DOHH2 (cell line): ENCODE data around the gene DGKZ.

Source experiments
- H3F3A ChIP-seq: fragments of 200-600 bp; sonication (generic), shearing (Covaris generic); 2 replicates; pipeline ENCODE4 v1.6.0; 2016; ENCODE audit warnings: antibody characterized with exemption, mild to moderate bottlenecking; ENCODE audit not compliant: control insufficient read depth, insufficient read depth
- H3K27ac ChIP-seq: fragments of 200-600 bp; sonication (generic); 2 replicates; pipeline ENCODE4 v1.5.1; 2014; ENCODE audit warnings: low read depth, mild to moderate bottlenecking, low read length, moderate library complexity
- H3K27me3 ChIP-seq: fragments of 200-600 bp; sonication (generic); 2 replicates; pipeline ENCODE4 v1.6.1; 2014; ENCODE audit warnings: mild to moderate bottlenecking, low read length, mixed read lengths; ENCODE audit not compliant: control insufficient read depth
- H3K36me3 ChIP-seq: fragments of 200-600 bp; sonication (generic); 2 replicates; pipeline ENCODE4 v1.6.1; 2014; ENCODE audit warnings: mild to moderate bottlenecking, low read length, moderate library complexity, mixed read lengths; ENCODE audit not compliant: control insufficient read depth
- H3K4me1 ChIP-seq: fragments of 200-600 bp; sonication (generic); 2 replicates; pipeline ENCODE4 v1.6.1; 2014; ENCODE audit warnings: mild to moderate bottlenecking, low read length, mixed read lengths; ENCODE audit not compliant: control insufficient read depth
- H3K4me2 ChIP-seq: fragments of 200-600 bp; sonication (generic); 2 replicates; pipeline ENCODE4 v1.6.0; 2014; ENCODE audit warnings: mild to moderate bottlenecking, low read length, moderate library complexity
- H3K4me3 ChIP-seq: fragments of 200-600 bp; sonication (generic); 2 replicates; pipeline ENCODE4 v1.5.1; 2014; ENCODE audit warnings: mild to moderate bottlenecking, low read length, mixed read lengths
- H3K79me2 ChIP-seq: fragments of 200-600 bp; sonication (generic); 2 replicates; pipeline ENCODE4 v1.6.1; 2014; ENCODE audit warnings: mild to moderate bottlenecking, low read length, mixed read lengths; ENCODE audit not compliant: control insufficient read depth
- H3K9me2 ChIP-seq: fragments of 200-600 bp; sonication (generic); replicated peaks from 2 replicates; pipeline ENCODE4 v1.6.1; 2014; ENCODE audit warnings: mild to moderate bottlenecking, low read length, mixed read lengths; ENCODE audit not compliant: control insufficient read depth
- H3K9me3 ChIP-seq: fragments of 200-600 bp; sonication (generic); 2 replicates; pipeline ENCODE4 v1.6.1; 2014; ENCODE audit warnings: antibody characterized with exemption, low read length, mixed read lengths; ENCODE audit not compliant: control insufficient read depth, insufficient read depth
- H4K20me1 ChIP-seq: fragments of 200-600 bp; sonication (generic); 2 replicates; pipeline ENCODE4 v1.6.0; 2014; ENCODE audit warnings: low read depth, mild to moderate bottlenecking, antibody characterized with exemption, low read length, moderate library complexity; ENCODE audit not compliant: control insufficient read depth, insufficient read depth
- EZH2phosphoT487 ChIP-seq: fragments of 200-600 bp; sonication (generic); IDR thresholded peaks from 2 replicates; pipeline ENCODE4 v1.6.1; 2017; ENCODE audit warnings: borderline replicate concordance, mild to moderate bottlenecking, antibody characterized with exemption, low read length, moderate library complexity, mixed read lengths
- TF ChIP-seq, protein P1 (sequence below): fragments of 200-600 bp; sonication (generic); IDR thresholded peaks from one replicate; pipeline ENCODE4 v1.5.1; 2014; ENCODE audit warnings: antibody characterized with exemption, mild to moderate bottlenecking, low read depth, low read length; ENCODE audit not compliant: poor library complexity, severe bottlenecking

Gene DGKZ

DNA sequence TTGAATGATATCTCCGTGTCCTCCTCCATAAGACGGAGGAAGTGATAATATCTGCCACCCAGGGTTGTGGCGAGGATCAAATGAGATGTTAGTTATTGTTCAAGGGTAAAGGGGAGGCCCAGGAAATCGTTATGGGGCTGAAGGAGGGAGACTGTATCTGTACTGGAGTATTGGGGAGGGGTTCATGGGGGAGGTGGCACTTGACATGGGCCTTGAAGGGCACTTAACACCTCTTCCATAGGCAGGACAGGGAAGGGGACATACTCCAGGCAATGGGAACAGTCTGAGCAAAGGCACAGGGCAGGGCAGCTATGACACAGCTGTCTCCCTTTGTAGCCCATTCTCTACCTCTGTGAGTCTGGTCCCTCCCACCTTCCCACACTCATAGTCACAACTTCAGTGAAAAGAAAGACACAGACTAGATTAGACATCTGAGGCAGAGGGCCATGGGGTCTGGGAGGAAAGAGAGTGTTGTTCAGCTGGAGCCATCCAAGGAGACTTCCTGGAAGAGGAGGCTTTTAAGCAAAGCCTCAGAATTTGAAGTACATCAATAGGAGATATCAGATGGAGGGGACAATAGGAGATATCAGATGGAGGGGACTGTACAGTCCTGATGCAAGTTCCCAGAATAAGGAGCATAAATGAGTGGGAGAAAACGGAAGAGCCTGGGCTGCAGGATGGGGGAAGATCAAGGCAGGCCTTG is 15.8 kb upstream of the DGKZ start:
- H3K36me3 ChIP-seq: no peaks in the 10 kb centered on the region
- H3K27me3 ChIP-seq: peaks cover 76% of the 10 kb centered on the region
- no peaks in the 10 kb centered on the region for H3K9me3 ChIP-seq
- H4K20me1 ChIP-seq: no peaks in the 10 kb centered on the region; the same call in 1 of the 2 replicates
- no peak overlapping the region for H3K4me3 ChIP-seq
- H3K4me2 ChIP-seq: no peak overlapping the region
- TF ChIP-seq EZH2phosphoT487: no peak
- TF ChIP-seq, protein P1, sequence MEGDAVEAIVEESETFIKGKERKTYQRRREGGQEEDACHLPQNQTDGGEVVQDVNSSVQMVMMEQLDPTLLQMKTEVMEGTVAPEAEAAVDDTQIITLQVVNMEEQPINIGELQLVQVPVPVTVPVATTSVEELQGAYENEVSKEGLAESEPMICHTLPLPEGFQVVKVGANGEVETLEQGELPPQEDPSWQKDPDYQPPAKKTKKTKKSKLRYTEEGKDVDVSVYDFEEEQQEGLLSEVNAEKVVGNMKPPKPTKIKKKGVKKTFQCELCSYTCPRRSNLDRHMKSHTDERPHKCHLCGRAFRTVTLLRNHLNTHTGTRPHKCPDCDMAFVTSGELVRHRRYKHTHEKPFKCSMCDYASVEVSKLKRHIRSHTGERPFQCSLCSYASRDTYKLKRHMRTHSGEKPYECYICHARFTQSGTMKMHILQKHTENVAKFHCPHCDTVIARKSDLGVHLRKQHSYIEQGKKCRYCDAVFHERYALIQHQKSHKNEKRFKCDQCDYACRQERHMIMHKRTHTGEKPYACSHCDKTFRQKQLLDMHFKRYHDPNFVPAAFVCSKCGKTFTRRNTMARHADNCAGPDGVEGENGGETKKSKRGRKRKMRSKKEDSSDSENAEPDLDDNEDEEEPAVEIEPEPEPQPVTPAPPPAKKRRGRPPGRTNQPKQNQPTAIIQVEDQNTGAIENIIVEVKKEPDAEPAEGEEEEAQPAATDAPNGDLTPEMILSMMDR: no peak
- peaks cover 13% of the 10 kb centered on the region for H3K4me1 ChIP-seq
- no peaks in the 10 kb centered on the region for H3K9me2 ChIP-seq
- H3K79me2 ChIP-seq: no peaks in the 10 kb centered on the region
- no peaks in the 10 kb centered on the region for H3F3A ChIP-seq
- H3K27ac ChIP-seq: no peak overlapping the region

DNA sequence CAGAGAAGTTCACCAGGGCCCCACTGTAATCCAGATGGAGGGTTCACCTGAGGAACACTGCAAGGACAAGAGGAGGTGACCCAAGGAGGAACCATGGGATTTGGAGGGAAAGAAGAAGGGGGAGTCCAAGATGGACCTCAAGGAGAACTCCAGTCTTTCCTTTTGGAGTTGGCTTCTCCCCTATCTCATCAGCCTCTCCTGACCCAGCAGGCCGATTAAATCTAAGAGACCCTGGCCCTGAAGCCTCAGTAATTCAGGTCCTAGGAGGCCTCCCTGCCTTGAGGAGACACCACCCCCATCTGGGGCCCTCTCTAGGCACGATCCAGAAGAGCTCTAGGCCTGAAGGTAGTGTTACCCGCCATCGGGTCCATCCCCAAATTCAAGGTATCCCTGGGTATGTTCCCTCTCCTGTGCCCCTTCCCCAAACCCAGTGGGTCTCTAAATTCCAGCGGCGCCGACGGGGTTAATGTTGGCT is 15.1 kb upstream of the DGKZ start:
- no peaks in the 10 kb centered on the region for H3K9me3 ChIP-seq
- TF ChIP-seq EZH2phosphoT487: no peak
- TF ChIP-seq, protein P1: no peak
- H3K27ac ChIP-seq: no peak overlapping the region
- H3K79me2 ChIP-seq: no peaks in the 10 kb centered on the region
- H3K4me1 ChIP-seq: peaks cover 13% of the 10 kb centered on the region
- no peaks in the 10 kb centered on the region for H3K9me2 ChIP-seq
- no peaks in the 10 kb centered on the region for H3K36me3 ChIP-seq
- H4K20me1 ChIP-seq: no peaks in the 10 kb centered on the region; the same call in 1 of the 2 replicates
- H3F3A ChIP-seq: no peaks in the 10 kb centered on the region
- H3K4me3 ChIP-seq: no peak overlapping the region
- H3K27me3 ChIP-seq: peaks cover 72% of the 10 kb centered on the region
- peak overlapping the region; percentile 41 for H3K4me2 ChIP-seq

DNA sequence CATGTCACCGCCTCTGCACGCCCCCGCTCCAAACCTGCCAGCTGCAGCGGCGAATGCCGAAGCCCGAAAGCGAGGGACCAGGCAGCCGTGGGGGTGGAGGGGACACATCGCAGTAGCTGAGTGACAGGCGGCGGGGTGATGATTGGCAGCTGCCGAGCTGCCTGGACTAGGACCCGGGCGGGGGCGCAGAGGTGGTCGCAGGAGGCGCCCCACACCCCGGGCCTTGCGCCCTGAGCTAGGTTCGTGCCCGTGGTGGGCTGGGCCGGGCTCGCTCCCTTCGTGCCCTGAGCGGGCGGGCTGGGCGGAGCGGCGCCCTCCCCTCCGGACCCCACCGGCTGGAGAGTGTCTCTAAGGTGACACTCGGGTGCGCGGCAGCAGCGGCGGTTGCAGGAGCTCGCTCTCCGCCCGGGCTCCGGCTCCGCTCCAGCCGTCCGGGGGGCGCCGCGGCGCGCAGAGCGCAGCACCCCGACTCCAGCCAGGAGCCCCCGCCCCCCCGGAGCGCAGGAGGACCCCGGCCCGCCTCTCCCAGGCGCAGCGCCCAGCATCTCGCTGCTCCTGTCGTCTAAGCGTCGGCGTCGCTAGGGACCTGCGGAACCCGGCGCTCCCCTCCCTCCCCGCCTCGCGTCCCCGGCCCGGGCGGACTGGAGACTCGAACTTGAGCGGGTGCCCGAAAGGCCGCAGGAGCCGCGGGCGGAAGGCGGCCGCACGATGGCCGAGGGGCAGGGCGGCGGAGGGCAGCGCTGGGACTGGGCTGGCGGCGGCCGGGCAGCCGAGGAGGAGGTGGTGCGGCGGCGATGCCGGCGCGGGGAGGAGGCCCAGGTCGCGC is 14.5 kb upstream of the DGKZ start:
- Histone ChIP-seq H3K4me1 (peaks cover 13% of the 10 kb centered on the region), H4K20me1 (no peaks in the 10 kb centered on the region; the same call in 1 of the 2 replicates), H3F3A (no peaks in the 10 kb centered on the region), H3K9me2 (no peaks in the 10 kb centered on the region), H3K27me3 (peaks cover 70% of the 10 kb centered on the region), H3K36me3 (no peaks in the 10 kb centered on the region), H3K27ac (no peak overlapping the region), H3K4me3 (peak overlapping the region; percentile 30; the same call in 1 of the 2 replicates), H3K79me2 (no peaks in the 10 kb centered on the region), H3K9me3 (no peaks in the 10 kb centered on the region), H3K4me2 (peak overlapping the region; percentile 41)
- TF ChIP-seq EZH2phosphoT487: 0 out of 2 replicates have a peak, but pooled peaks have one; percentile 25
- TF ChIP-seq, protein P1: no peak
